ENCODE measurements around the gene SYNM. TPM values are rescaled to one million over a fixed set of nuclear protein-coding genes. Genes with fewer than 3 reads are reported as not detected.

Gene SYNM
- total RNA-seq, 1 experiment from 2014 or later = 23.7 TPM

DNA sequence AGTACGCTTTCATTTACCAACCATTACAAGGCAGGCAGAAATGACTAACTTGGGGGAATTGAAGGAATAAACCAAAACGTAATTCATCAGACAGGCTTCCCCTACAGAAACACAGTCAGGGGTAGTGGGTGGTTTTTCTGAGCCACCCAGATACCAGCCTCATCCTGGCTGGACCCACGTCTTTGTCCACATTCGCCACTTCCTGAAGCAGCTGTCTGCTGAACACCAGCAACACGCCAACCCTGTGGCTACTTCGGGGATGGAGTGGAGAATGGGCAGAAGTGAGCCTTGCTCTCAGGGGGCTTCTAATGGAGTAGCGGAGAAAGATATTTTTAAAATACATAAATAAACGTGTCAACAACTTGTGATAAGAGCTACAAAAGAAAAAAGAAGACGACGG is 40.1 kb downstream of the SYNM start:
- no peak overlapping the region for H3K4me3 ChIP-seq
- H3K27ac ChIP-seq = no peak overlapping the region
- peaks cover 7% of the 10 kb centered on the region; the same call in 1 of the 2 replicates for H3K36me3 ChIP-seq
- peaks cover 12% of the 10 kb centered on the region for H3K4me1 ChIP-seq
- H3K27me3 ChIP-seq = no peaks in the 10 kb centered on the region
- H3K9me3 ChIP-seq (replicated peaks) = no peaks in the 10 kb centered on the region
- DNase-seq = no peak

DNA sequence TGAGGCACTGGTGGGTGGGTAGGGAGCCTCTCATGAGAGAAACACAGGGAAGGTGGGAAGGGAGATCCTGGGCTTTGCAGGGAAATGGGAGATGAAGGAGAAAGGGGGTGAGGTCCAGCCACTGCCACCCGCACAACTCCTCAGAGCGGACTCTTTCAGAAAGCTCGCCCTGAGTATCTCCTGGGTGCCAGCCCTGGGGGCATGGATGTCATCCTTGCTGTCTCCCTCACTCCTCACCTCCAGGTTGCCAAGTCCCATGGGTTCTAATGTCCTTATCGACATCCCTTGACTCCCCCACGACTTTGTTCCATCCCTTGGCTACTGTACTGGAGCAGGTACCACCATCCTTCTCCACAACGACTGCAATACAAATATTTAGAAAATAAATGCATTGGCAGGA is 40.9 kb downstream of the SYNM start:
- no peaks in the 10 kb centered on the region for H3K27me3 ChIP-seq
- no peak overlapping the region for H3K27ac ChIP-seq
- peaks cover 12% of the 10 kb centered on the region for H3K4me1 ChIP-seq
- no peak overlapping the region for H3K4me3 ChIP-seq
- DNase-seq = no peak
- H3K36me3 ChIP-seq = peaks cover 9% of the 10 kb centered on the region; the same call in 1 of the 2 replicates
- no peaks in the 10 kb centered on the region for H3K9me3 ChIP-seq (replicated peaks)

DNA sequence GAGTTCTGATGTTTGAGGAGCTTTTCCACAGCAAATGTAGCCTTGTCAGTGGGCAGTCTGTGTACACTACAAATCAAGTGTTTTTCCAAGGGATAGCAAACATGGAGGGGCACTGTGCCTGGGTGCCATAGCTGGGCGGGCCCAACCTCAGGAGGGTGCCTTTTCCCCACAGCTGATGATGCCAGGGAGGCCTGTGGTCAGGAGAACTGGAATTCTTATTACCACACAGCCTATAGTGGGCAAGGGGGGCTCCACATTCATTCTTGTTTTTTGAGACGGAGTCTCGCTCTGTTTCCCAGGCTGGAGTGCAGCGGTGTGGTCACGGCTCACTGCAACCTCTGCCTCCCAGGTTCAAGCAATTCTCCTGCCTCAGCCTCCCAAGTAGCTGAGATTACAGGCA is 41.8 kb downstream of the SYNM start:
- no peak for DNase-seq
- no peak overlapping the region for H3K4me3 ChIP-seq
- no peak overlapping the region for H3K27ac ChIP-seq
- peaks cover 9% of the 10 kb centered on the region; the same call in 1 of the 2 replicates for H3K36me3 ChIP-seq
- H3K27me3 ChIP-seq = no peaks in the 10 kb centered on the region
- H3K9me3 ChIP-seq (replicated peaks) = no peaks in the 10 kb centered on the region
- H3K4me1 ChIP-seq = peaks cover 12% of the 10 kb centered on the region

DNA sequence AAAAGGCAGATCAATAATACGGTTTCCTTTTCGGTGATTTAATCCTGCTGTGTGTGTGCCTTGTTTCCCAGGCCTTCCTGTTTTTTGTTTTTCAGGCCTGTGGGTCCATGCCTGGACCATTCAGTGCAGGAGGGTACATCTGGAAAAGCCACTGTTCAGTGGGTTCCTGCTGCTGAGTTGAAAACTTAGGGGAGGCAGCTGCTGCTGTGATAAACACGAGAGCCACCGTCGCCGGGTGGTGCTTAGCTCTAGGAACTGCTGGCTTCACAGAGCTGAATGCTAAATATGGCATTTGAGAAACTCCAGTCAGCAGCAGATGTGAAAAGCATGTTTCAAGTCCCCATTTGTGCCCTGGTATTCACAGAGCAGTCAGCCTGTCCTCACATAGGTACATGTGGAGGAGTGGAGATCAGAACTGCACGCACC is 44.0 kb downstream of the SYNM start:
- Histone ChIP-seq H3K27ac (no peak overlapping the region), H3K27me3 (no peaks in the 10 kb centered on the region), H3K4me3 (no peak overlapping the region), H3K36me3 (peaks cover 9% of the 10 kb centered on the region; the same call in 1 of the 2 replicates), H3K9me3 (replicated peaks) (no peaks in the 10 kb centered on the region), H3K4me1 (peaks cover 12% of the 10 kb centered on the region)
- DNase-seq = no peak

DNA sequence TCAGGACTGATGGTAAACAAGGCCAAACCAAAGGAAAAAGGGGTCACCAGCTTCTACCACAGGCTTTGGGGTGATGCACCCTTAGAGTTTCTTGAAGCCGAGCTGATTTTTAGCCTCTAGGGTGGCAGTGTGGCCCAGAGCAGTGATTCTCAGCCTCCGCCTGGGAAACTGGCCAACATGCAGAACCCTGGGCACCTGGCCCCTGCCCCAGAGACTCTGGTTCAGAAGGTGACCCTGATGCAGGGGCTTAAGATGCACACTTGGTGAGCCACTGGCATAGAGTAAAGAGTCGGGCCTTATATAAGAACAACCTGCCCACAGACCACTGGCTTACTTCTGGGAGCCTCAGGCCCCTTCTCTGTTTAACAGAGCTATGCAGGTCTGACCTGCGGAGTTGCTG is 44.5 kb downstream of the SYNM start:
- Histone ChIP-seq H3K27ac (no peak overlapping the region), H3K4me1 (peaks cover 13% of the 10 kb centered on the region), H3K9me3 (replicated peaks) (no peaks in the 10 kb centered on the region), H3K27me3 (no peaks in the 10 kb centered on the region), H3K36me3 (peaks cover 13% of the 10 kb centered on the region), H3K4me3 (no peak overlapping the region)
- DNase-seq = no peak

DNA sequence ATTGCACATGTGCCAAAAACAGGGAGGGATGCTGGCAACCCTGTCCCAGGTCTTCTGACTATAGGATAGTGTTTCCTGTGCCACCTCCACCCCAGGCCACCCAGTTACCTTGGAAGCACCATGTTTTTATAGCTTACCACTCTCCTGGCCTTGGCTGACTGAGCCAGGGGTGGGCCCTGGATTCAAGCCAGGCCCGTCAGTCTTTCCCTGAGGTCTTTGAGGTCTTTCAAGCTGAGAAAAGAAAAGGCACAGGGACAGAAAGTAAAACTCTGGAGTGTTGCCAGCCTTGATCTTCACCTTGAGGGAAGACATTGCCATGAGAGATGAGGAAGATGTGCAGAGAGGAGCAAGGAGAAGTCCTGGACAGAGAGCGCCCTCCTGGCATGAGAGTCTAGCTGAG is 46.3 kb downstream of the SYNM start:
- Histone ChIP-seq H3K36me3 (peaks cover 22% of the 10 kb centered on the region), H3K9me3 (replicated peaks) (no peaks in the 10 kb centered on the region), H3K4me3 (no peak overlapping the region), H3K4me1 (peaks cover 13% of the 10 kb centered on the region; the same call in 1 of the 2 replicates), H3K27ac (no peak overlapping the region), H3K27me3 (no peaks in the 10 kb centered on the region)
- DNase-seq = no peak

DNA sequence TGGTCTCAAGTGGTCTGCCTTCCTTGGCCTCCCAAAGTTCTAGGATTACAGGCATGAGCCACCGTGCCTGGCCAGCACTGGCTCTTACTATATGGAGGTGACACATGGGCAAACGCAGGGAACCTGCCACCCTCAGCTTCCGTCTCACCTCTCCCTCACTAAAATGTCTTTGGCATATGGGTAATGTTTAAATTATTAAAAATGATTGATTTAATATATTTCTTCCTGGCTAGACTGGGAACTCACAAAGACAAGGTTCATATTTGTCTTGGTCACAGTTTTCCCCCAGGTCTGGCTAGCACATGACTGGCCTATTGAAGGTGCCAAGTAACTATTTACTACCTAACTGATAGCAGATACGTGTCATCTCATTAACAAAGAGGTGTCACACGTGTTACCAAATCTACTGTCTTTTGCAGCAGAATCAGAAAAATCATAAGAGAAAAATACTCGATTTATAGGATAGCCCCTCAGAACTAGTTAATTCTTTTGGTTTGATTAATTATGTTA is 48.2 kb downstream of the SYNM start:
- DNase-seq = no peak
- peaks cover 18% of the 10 kb centered on the region for H3K36me3 ChIP-seq
- no peak overlapping the region for H3K27ac ChIP-seq
- H3K4me1 ChIP-seq = peaks cover 13% of the 10 kb centered on the region; the same call in 1 of the 2 replicates
- no peaks in the 10 kb centered on the region for H3K27me3 ChIP-seq
- H3K4me3 ChIP-seq = no peak overlapping the region
- H3K9me3 ChIP-seq (replicated peaks) = no peaks in the 10 kb centered on the region

DNA sequence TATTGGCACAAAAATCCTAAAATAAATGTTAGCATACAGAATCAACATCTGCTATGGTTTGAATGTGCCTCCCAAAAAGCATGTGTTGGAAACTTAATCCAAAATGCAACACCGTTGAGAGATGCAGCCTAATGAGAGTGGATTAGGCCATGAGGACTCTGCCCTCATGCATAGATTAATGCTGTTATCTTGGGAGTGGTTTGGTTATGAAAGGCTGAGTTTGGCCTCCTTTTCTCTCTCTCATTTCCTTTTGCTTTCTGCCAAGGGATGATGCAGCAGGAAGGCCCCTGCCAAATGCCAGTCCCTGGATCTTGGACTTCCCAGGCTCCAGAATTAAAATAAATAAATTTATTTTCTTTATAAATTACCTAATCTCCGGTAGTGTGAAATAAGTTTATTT is 49.4 kb downstream of the SYNM start:
- Histone ChIP-seq H3K27ac (no peak overlapping the region), H3K27me3 (no peaks in the 10 kb centered on the region), H3K4me1 (peaks cover 13% of the 10 kb centered on the region; the same call in 1 of the 2 replicates), H3K9me3 (replicated peaks) (no peaks in the 10 kb centered on the region), H3K4me3 (no peak overlapping the region), H3K36me3 (peaks cover 18% of the 10 kb centered on the region)
- no peak for DNase-seq

DNA sequence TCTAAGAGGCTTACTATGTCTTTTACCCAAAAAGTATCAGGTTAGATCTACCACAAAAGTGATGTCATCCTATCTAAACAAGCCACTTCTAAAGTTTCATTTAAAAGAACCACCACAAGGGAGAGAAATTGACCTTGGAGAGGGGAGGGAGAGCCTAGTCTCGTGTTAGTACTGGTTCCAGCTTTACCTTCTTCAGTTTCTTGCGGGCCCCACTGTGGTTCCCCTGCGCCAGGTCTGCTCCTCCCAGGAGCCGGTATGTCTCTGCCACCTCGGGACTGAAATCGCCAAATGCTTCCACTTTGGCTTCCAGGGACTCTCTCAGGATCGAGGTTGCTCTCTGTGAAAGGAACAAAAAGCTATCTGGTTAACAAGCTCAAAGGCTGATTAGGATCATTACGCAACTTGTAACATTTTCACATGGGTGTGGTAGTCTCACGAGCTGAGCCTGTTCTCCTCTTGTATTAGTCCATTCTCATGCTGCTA is 51.1 kb downstream of the SYNM start:
- DNase-seq = no peak
- Histone ChIP-seq H3K36me3 (peaks cover 23% of the 10 kb centered on the region), H3K27ac (no peak overlapping the region), H3K27me3 (no peaks in the 10 kb centered on the region), H3K4me1 (peaks cover 13% of the 10 kb centered on the region; the same call in 1 of the 2 replicates), H3K4me3 (no peak overlapping the region), H3K9me3 (replicated peaks) (no peaks in the 10 kb centered on the region)

DNA sequence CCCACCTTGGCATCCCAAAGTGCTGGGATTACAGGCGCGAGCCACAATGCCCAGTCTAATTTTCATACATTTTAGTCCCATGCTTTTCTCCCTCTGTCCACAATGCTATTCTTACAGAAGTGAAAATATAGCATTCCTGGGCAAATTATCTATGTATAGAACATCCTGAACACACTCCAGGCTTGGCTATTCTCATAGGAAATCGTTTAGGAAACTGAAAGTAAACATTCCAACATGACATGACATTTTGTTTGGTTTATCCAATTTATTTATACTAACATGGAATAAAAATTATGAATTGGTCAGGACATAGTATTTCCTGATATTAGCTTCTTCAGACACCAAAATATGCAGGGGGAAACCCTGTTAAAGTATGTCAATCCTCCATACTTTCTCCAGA is 52.6 kb downstream of the SYNM start:
- Histone ChIP-seq H3K9me3 (replicated peaks) (no peaks in the 10 kb centered on the region), H3K27me3 (no peaks in the 10 kb centered on the region), H3K27ac (no peak overlapping the region), H3K36me3 (peaks cover 25% of the 10 kb centered on the region), H3K4me3 (no peak overlapping the region), H3K4me1 (peaks cover 13% of the 10 kb centered on the region; the same call in 1 of the 2 replicates)
- no peak for DNase-seq

DNA sequence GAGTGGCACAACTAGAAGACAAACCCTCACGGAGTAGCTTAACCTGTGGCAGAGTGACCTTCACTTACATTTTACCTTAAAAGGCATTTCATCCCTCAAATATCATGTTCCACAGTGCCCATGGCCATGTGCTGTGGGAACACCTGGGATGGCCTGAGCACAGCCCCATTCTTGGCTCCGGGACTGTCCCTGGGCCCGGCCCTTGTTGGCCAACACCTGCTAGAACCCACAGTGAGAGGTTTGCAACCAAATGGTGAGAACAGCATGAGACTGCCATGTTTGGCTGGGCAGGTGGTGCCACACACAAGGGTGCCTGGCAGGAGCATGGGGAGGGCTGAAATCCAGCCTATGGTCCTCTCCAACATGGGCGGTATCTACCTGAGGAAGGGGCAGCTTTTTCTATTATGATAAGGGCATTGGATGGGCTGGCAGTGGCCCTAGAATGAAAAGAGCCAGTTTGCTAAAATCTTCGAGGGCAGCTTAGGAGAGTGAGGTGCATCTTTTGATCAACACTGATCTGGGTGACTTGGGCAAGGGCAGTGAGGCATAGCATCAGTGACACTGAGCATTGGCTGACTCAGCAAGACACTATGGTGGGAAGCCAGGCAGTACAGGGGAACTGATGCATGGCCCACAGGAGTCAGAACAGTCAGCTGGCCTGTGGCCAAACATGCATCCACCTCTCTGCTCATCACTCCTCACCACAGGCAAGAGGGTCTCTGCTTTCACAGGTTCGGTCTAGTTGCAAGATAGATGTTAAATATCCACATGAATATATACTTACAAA is 53.9 kb downstream of the SYNM start:
- Histone ChIP-seq H3K27ac (no peak overlapping the region), H3K9me3 (replicated peaks) (no peaks in the 10 kb centered on the region), H3K36me3 (peaks cover 25% of the 10 kb centered on the region), H3K4me1 (peaks cover 13% of the 10 kb centered on the region; the same call in 1 of the 2 replicates), H3K27me3 (no peaks in the 10 kb centered on the region), H3K4me3 (no peak overlapping the region)
- no peak for DNase-seq

DNA sequence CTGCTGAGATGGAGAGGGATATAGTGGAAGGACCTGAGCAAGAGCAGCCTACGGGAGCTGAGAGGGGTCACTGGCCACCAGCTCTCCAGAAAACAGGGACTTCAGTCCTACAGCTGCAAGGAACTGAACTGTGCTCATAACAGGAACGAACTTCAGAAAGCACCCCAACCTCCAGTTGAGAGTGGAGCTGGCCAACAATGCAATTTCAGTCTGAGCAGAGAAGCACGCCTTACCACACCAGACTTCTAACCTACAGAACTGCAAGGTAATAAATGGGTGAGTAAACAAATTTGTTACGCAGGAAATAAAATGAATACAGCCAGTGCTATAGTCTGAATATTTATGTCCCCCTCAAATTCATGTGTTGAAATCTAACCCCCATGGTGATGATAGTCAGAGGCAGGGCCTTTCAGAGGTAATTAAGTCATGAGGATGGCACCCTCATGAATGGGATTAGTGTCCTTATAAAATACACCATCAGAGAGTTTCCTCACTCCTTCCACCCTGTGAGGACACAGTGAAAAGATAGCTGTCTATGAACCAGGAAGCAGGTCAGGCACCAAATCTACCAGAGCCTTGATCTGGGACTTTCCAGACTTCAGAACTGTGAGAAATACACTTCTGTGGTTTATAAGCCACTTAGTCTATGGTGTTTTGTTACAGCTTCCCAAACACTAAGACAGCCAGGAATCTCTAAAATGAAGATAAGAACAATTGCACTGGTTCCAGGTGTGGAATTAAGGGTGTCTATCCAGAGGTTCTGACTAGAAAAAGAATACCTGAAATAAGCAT is 58.6 kb downstream of the SYNM start:
- H3K9me3 ChIP-seq (replicated peaks) = no peaks in the 10 kb centered on the region

DNA sequence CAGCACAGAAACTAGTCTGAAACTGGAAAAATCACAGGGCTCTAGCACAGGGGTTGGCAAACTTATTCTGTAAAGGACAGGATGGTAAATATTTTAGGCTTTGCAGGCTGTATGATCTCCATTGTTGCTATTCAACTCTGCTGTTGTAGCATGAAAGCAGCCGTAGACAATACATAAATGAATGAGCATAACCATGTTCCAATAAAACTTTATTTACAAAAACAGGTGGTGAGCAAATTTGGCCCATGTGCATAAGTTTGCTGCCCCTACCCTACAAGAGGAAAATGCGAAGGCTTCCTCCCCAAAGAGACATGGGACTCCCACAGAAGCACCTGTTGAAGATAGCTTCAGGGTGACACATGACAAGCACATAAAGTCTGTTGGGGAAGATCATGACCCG is 59.2 kb downstream of the SYNM start:
- H3K36me3 ChIP-seq = peaks cover 15% of the 10 kb centered on the region; the same call in 1 of the 2 replicates
- H3K4me1 ChIP-seq = peaks cover 12% of the 10 kb centered on the region
- no peaks in the 10 kb centered on the region for H3K27me3 ChIP-seq
- H3K27ac ChIP-seq = no peak overlapping the region
- no peak overlapping the region for H3K4me3 ChIP-seq
- DNase-seq = no peak
- H3K9me3 ChIP-seq (replicated peaks) = no peaks in the 10 kb centered on the region

More for the DNA sequence above, 58.6 kb downstream of the SYNM start:
- DNase-seq = no peak
- Histone ChIP-seq H3K36me3 (peaks cover 15% of the 10 kb centered on the region; the same call in 1 of the 2 replicates), H3K4me1 (peaks cover 12% of the 10 kb centered on the region), H3K27me3 (no peaks in the 10 kb centered on the region), H3K27ac (no peak overlapping the region), H3K4me3 (no peak overlapping the region)

DNA sequence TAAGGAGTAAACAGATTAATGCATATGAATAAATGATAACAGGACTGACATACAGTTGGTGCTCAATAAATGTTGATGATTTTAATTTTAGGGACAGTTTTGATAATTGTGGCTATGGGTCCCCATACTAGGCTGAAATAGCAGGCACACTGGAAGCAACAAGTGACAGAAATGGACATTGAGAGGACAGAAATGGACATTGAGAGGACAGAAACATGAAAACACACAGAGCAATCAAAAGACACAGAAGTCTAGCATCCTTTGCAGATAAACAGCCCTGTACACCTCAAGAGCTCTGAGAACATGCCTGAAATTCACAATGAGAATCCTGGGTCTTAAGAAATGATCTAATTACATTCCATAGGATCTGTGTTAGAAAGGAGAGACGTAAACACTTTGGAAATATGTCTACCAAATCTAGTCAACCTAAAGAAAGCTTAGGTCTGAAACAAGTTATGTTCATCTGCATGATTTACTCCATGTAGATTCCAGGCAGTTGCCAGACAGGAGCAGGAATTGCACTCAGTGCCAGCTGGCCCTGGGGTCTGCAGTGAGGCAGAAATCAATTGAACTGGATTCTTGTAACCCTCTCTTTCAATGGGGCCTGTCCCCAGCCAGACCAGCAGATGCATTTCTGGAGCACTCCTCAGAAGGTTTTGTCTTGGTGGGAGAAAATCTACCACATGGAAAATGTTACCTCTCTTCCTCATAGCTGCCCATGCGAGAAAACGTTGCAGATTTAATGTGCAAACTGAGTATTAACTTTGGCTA is 60.3 kb downstream of the SYNM start:
- Histone ChIP-seq H3K27me3 (no peaks in the 10 kb centered on the region), H3K4me3 (no peak overlapping the region), H3K9me3 (replicated peaks) (no peaks in the 10 kb centered on the region), H3K27ac (no peak overlapping the region), H3K4me1 (peaks cover 12% of the 10 kb centered on the region), H3K36me3 (peaks cover 9% of the 10 kb centered on the region; the same call in 1 of the 2 replicates)
- DNase-seq = no peak
